Tibial nerve (tissue), 4 donors: ENCODE results near the gene MYO1C. TPM values are rescaled to one million over a fixed set of nuclear protein-coding genes. Genes with fewer than 3 reads are reported as not detected.

Experiments
- DNase-seq, 2 donors: peaks; one replicate each; pipeline ENCODE4 v3.0.0-alpha.2; 2019; ENCODE audit warnings: low spot score in 2 of 2
- H3K27ac ChIP-seq, 4 donors: fragments of 200-600 bp; sonication (generic) in 3 of 4; one replicate each; pipeline ENCODE4 v1.5.1; 2017 to 2019; ENCODE audit warnings: mild to moderate bottlenecking in 1 of 4
- H3K27me3 ChIP-seq, 2 donors: fragments of 200-600 bp; sonication (generic) in 1 of 2; one replicate each; pipeline versions ENCODE4 v1.5.1 to v1.6.0; 2017 to 2019
- H3K36me3 ChIP-seq, 3 donors: fragments of 200-600 bp; sonication (generic); one replicate each; pipeline ENCODE4 v1.5.1; 2018 to 2019
- H3K4me1 ChIP-seq, 4 donors: fragments of 200-600 bp; sonication (generic) in 3 of 4; one replicate each; pipeline ENCODE4 v1.5.1; 2017 to 2019
- H3K4me3 ChIP-seq, 4 donors: fragments of 200-600 bp; sonication (generic) in 3 of 4; one replicate each; pipeline ENCODE4 v1.5.1; 2017 to 2019; ENCODE audit warnings: mild to moderate bottlenecking in 1 of 4, moderate library complexity in 1 of 4
- H3K9me3 ChIP-seq, 4 donors: fragments of 200-600 bp; sonication (generic) in 3 of 4; one replicate each; pipeline ENCODE4 v1.5.1; 2017 to 2019
- EP300 ChIP-seq, 2 donors: sonication (generic); formaldehyde crosslinking; IDR thresholded peaks; one replicate each; pipeline ENCODE4 v1.6.1; 2017; ENCODE audit warnings: antibody characterized with exemption in 2 of 2, mild to moderate bottlenecking in 1 of 2
- POLR2A ChIP-seq, 2 donors: fragments of 450-650 bp; IDR thresholded peaks; one replicate each; pipeline ENCODE4 v1.6.1; 2017; ENCODE audit warnings: antibody characterized with exemption in 2 of 2, mild to moderate bottlenecking in 2 of 2, moderate library complexity in 2 of 2
- WGBS, 2 donors: methylation state at CpG; one replicate each; pipeline ENCODE4 v1.1.5; 2018; 5-methylcytosine and 5-hydroxymethylcytosine counted together
- total RNA-seq, 4 donors: library from RNA; depleted of rRNA; stranded (reverse); fragments of >200 nt; gene quantifications; one replicate each; pipeline ENCODE4 v1.1.0, GENCODE V29; 2016
- TF ChIP-seq, protein P1 (sequence below), 5 experiments: fragments of 200-600 bp in 3 of 5; fragments of 450-650 bp in 2 of 5; sonication (generic) in 3 of 5; IDR thresholded peaks; one replicate each; pipeline ENCODE4 v1.5.1; 2016 to 2019; ENCODE audit warnings: antibody characterized with exemption in 5 of 5, mild to moderate bottlenecking in 3 of 5, moderate library complexity in 2 of 5

The MYO1C gene
- total RNA-seq, 4 donors from 2014 or later = 184 to 305 (median 226) TPM

DNA sequence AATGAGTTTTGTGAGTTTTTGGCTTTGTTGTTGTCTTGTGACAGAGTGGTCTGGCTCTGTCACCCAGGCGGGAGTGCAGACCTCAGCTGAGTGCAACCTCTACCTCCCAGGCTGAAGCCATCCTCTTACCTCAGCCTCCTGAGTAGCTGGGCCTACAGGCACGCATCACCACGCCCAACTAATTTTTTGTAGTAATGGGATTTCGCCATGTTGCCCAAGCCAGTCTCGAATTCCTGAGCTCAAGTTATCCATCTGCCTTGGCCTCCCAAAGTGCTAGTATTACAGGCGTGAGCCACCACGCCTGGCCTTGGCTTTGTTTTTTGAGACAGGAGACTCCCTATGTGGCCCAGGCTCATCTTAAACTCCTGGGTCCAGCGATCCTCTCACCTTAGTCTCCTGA is 51.6 kb downstream of the MYO1C start:
- Histone ChIP-seq H3K4me1 (peaks cover 0 to 33% (median 6%) of the 10 kb centered on the region in 4 donors), H3K9me3 (no peaks in the 10 kb centered on the region), H3K36me3 (peaks cover 0 to 32% (median 6%) of the 10 kb centered on the region in 3 donors), H3K27ac (no peak overlapping the region), H3K4me3 (no peak overlapping the region), H3K27me3 (no peaks in the 10 kb centered on the region)
- 94 to 95% methylated on average over 8 of the region's 8 CpGs for WGBS, 2 donors
- no peak for DNase-seq
- TF ChIP-seq EP300 (IDR thresholded peaks at IDR 0.05) (no peak), POLR2A (IDR thresholded peaks at IDR 0.05) (no peak)
- TF ChIP-seq, protein P1, sequence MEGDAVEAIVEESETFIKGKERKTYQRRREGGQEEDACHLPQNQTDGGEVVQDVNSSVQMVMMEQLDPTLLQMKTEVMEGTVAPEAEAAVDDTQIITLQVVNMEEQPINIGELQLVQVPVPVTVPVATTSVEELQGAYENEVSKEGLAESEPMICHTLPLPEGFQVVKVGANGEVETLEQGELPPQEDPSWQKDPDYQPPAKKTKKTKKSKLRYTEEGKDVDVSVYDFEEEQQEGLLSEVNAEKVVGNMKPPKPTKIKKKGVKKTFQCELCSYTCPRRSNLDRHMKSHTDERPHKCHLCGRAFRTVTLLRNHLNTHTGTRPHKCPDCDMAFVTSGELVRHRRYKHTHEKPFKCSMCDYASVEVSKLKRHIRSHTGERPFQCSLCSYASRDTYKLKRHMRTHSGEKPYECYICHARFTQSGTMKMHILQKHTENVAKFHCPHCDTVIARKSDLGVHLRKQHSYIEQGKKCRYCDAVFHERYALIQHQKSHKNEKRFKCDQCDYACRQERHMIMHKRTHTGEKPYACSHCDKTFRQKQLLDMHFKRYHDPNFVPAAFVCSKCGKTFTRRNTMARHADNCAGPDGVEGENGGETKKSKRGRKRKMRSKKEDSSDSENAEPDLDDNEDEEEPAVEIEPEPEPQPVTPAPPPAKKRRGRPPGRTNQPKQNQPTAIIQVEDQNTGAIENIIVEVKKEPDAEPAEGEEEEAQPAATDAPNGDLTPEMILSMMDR (IDR thresholded peaks at IDR 0.05) = no peak

DNA sequence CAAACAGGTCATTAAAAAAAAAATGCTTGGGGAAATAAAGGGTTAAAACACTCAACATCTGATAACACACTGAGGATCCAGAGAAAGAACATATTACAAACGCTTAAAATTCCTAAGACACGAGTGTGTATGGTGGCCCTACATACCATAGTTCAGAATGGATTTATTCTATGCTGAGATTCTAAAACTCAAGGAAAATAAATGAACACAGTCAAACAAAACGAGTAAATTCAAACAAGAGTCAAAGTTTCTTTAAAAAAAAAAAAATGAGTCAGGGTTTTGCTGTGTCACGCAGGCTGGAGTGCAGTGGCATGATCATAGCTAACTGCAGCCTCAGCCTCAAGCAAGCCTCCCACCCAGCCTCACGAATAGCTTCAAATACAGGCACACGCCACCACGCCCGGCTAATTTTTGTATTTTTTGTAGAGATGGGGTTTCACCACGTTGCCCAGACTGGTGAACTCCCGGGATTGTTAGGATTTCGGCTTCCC is 53.8 kb downstream of the MYO1C start:
- no peak overlapping the region for H3K4me3 ChIP-seq
- H3K27ac ChIP-seq = peak overlapping the region in 2 of 4 donors; percentile 41 to 63
- no peaks in the 10 kb centered on the region for H3K9me3 ChIP-seq
- H3K36me3 ChIP-seq = peaks cover 0 to 44% (median 13%) of the 10 kb centered on the region in 3 donors
- 47 to 62% methylated on average over 11 of the region's 11 CpGs for WGBS, 2 donors
- H3K27me3 ChIP-seq = no peaks in the 10 kb centered on the region
- no peak for TF ChIP-seq POLR2A (IDR thresholded peaks at IDR 0.05)
- TF ChIP-seq, protein P1 (IDR thresholded peaks at IDR 0.05) = no peak
- no peak for TF ChIP-seq EP300 (IDR thresholded peaks at IDR 0.05)
- DNase-seq = no peak
- peaks cover 0 to 39% (median 6%) of the 10 kb centered on the region in 4 donors for H3K4me1 ChIP-seq

DNA sequence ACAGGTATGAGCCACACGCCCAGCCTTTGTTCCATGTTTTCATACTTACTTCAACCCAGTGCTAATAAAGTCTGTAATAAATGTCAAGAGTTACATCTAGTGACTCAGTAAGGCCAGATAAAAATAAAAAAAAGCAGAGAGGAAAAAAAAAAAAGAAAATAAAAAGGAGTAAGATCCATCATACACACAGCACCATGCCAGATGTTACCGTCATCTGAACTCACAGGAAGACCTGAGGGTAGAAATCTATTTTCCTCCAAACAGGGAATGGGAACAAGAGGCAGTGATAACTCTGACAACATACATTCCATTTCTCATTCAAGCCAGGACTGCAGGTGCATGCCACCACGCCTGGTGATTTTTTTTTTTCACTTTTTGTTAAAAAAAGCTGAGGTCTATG is 57.2 kb downstream of the MYO1C start:
- Histone ChIP-seq H3K4me3 (no peak overlapping the region), H3K27ac (no peak overlapping the region), H3K36me3 (peaks cover 0 to 51% (median 13%) of the 10 kb centered on the region in 3 donors), H3K27me3 (no peaks in the 10 kb centered on the region), H3K9me3 (no peaks in the 10 kb centered on the region), H3K4me1 (peaks cover 0 to 51% (median 9%) of the 10 kb centered on the region in 4 donors)
- WGBS, 2 donors = 86 to 88% methylated on average over 3 of the region's 3 CpGs
- DNase-seq = no peak
- no peak for TF ChIP-seq EP300 (IDR thresholded peaks at IDR 0.05)
- no peak for TF ChIP-seq POLR2A (IDR thresholded peaks at IDR 0.05)
- TF ChIP-seq, protein P1 (IDR thresholded peaks at IDR 0.05) = no peak

GRCh38 chr17:1434150-1434549 is 58.3 kb downstream of the MYO1C start:
- H3K4me1 ChIP-seq = peaks cover 0 to 54% (median 9%) of the 10 kb centered on the region in 4 donors
- H3K4me3 ChIP-seq = no peak overlapping the region
- peaks cover 0 to 56% (median 13%) of the 10 kb centered on the region in 3 donors for H3K36me3 ChIP-seq
- no peak for DNase-seq
- no peak overlapping the region for H3K27ac ChIP-seq
- H3K9me3 ChIP-seq = no peaks in the 10 kb centered on the region
- WGBS, 2 donors = 93 to 94% methylated on average over 3 of the region's 3 CpGs
- no peaks in the 10 kb centered on the region for H3K27me3 ChIP-seq
- TF ChIP-seq, protein P1 (IDR thresholded peaks at IDR 0.05) = no peak
- TF ChIP-seq EP300 (IDR thresholded peaks at IDR 0.05) (no peak), POLR2A (IDR thresholded peaks at IDR 0.05) (no peak)

- no peak for DNase-seq
- H3K36me3 ChIP-seq = peaks cover 0 to 62% (median 13%) of the 10 kb centered on the region in 3 donors
- TF ChIP-seq EP300 (IDR thresholded peaks at IDR 0.05) (no peak), POLR2A (IDR thresholded peaks at IDR 0.05) (no peak)
- TF ChIP-seq, protein P1 (IDR thresholded peaks at IDR 0.05) = no peak
- 81 to 88% methylated on average over 2 of the region's 2 CpGs for WGBS, 2 donors
- no peaks in the 10 kb centered on the region for H3K27me3 ChIP-seq
- no peaks in the 10 kb centered on the region for H3K9me3 ChIP-seq
- H3K4me3 ChIP-seq = no peak overlapping the region
- no peak overlapping the region for H3K27ac ChIP-seq
- H3K4me1 ChIP-seq = peaks cover 0 to 30% (median 3%) of the 10 kb centered on the region in 4 donors
These were observed 60.8 kb downstream of the MYO1C start for GRCh38 chr17:1431631-1432104.
